ENCODE data around the gene TIAM1.

Gene TIAM1

DNA sequence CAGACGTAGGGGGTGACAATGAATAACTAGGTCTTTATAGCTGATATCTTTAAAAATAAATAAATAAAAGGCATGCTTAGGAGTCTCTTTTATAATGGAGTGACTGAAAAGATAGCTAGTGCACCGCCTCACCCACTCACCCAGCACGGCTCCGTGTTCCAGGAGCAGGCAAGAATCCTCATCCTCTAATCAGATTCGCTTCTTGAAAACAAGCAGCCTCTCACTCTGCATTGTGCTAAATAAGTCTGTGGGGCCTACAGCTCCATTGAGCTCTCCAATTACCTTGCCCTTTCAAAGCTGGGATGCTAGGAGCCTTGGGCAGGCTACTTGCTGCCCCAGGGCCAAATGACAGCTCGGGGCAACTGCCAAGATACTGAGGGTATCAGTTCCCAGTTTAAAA lies 91.5 kb downstream of the TIAM1 start:
- Histone ChIP-seq H3K9ac (ENCODE audit: low read depth, low read length, poor library complexity) (no peak overlapping the region), H3K9me3 (replicated peaks in 1 of 2; ENCODE audit: control insufficient read depth in 2 of 2, insufficient read depth in 1 of 2, low read depth in 1 of 2, low read length in 2 of 2) (peaks cover 2 to 4% of the 10 kb centered on the region in 2 donors)

DNA sequence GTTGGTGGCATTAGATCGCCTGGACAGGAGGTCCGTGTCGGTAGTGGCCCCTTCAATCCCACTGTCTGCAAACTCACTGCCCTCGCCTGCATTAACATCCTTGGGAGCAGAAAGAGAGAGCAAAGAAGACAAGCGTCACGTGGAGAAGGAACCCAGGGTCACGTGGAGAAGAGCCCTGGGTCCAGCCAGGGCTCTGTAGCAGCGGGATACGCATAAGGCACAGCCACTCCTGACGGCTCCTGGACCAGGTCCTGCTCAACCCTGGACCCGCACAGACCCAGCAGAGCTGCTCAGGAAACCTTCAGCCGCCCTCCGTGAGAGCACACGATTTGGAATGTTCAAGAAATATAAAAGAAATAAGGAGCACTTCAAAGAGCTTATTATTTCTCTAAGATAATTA lies 92.0 kb downstream of the TIAM1 start:
- Histone ChIP-seq H3K4me1 (ENCODE audit: control insufficient read depth in 2 of 2, insufficient read depth in 1 of 2, low read depth in 1 of 2, low read length in 2 of 2) (peaks cover 7 to 39% of the 10 kb centered on the region in 2 donors), H3K9me3 (replicated peaks in 1 of 2; ENCODE audit: control insufficient read depth in 2 of 2, insufficient read depth in 1 of 2, low read depth in 1 of 2, low read length in 2 of 2) (peaks cover 2 to 4% of the 10 kb centered on the region in 2 donors), H4K8ac (ENCODE audit: low read depth, low read length) (no peak overlapping the region), H3K4me2 (ENCODE audit: insufficient read depth, low read length, poor library complexity, severe bottlenecking) (no peak overlapping the region), H3K14ac (ENCODE audit: low read length) (peak overlapping the region; percentile 56), H3K27me3 (ENCODE audit: control insufficient read depth in 3 of 3, insufficient read depth in 3 of 3, low read depth in 1 of 3, low read length in 3 of 3) (no peaks in the 10 kb centered on the region), H3K27ac (replicated peaks; ENCODE audit: low read length) (peak overlapping the region; percentile 54), H3K9ac (ENCODE audit: low read depth, low read length, poor library complexity) (peak overlapping the region; percentile 77), H2BK15ac (ENCODE audit: low read length) (peak overlapping the region; percentile 71), H2AK5ac (ENCODE audit: low read depth, low read length) (peak overlapping the region; percentile 97), H3K23ac (ENCODE audit: low read depth, low read length, poor library complexity) (peak overlapping the region; percentile 3), H3K18ac (ENCODE audit: low read length) (peak overlapping the region; percentile 95), H4K91ac (ENCODE audit: low read depth, low read length, poor library complexity) (peak overlapping the region; percentile 83), H2AFZ (ENCODE audit: low read length) (no peak overlapping the region), H2BK5ac (ENCODE audit: low read length) (peak overlapping the region; percentile 89), H3K4me3 (ENCODE audit: low read length in 2 of 2) (no peak overlapping the region), H3K36me3 (replicated peaks in 1 of 2; ENCODE audit: control insufficient read depth in 2 of 2, insufficient read depth in 2 of 2, low read length in 2 of 2) (peaks cover 5 to 32% of the 10 kb centered on the region in 2 donors), H2BK12ac (ENCODE audit: low read length) (peak overlapping the region; percentile 93), H3K4ac (ENCODE audit: low read length) (no peak overlapping the region), H2BK120ac (ENCODE audit: low read depth, low read length) (peak overlapping the region; percentile 78), H3K79me1 (ENCODE audit: low read depth, low read length) (peaks cover 6% of the 10 kb centered on the region)
- no peak for DNase-seq (ENCODE audit: low spot score)
- no CpG with 5 or more reads among the region's 14 CpGs for WGBS, 2 donors (ENCODE audit: extremely low coverage in 2 of 2, insufficient read length in 2 of 2, insufficient replicate concordance in 1 of 2)

More for the DNA sequence above, 91.5 kb downstream of the TIAM1 start:
- Histone ChIP-seq H3K23ac (ENCODE audit: low read depth, low read length, poor library complexity) (no peak overlapping the region), H3K36me3 (replicated peaks in 1 of 2; ENCODE audit: control insufficient read depth in 2 of 2, insufficient read depth in 2 of 2, low read length in 2 of 2) (peaks cover 5 to 32% of the 10 kb centered on the region in 2 donors), H2BK5ac (ENCODE audit: low read length) (no peak overlapping the region), H2BK120ac (ENCODE audit: low read depth, low read length) (no peak overlapping the region), H3K4me3 (ENCODE audit: low read length in 2 of 2) (no peak overlapping the region), H2AK5ac (ENCODE audit: low read depth, low read length) (no peak overlapping the region), H3K4me1 (ENCODE audit: control insufficient read depth in 2 of 2, insufficient read depth in 1 of 2, low read depth in 1 of 2, low read length in 2 of 2) (peaks cover 7 to 43% of the 10 kb centered on the region in 2 donors), H3K27me3 (ENCODE audit: control insufficient read depth in 3 of 3, insufficient read depth in 3 of 3, low read depth in 1 of 3, low read length in 3 of 3) (no peaks in the 10 kb centered on the region), H3K79me1 (ENCODE audit: low read depth, low read length) (peaks cover 6% of the 10 kb centered on the region), H3K4me2 (ENCODE audit: insufficient read depth, low read length, poor library complexity, severe bottlenecking) (no peak overlapping the region), H4K8ac (ENCODE audit: low read depth, low read length) (no peak overlapping the region), H3K14ac (ENCODE audit: low read length) (no peak overlapping the region), H3K27ac (replicated peaks; ENCODE audit: low read length) (peak overlapping the region; percentile 54), H2BK15ac (ENCODE audit: low read length) (no peak overlapping the region), H3K18ac (ENCODE audit: low read length) (no peak overlapping the region), H4K91ac (ENCODE audit: low read depth, low read length, poor library complexity) (no peak overlapping the region), H2AFZ (ENCODE audit: low read length) (no peak overlapping the region), H2BK12ac (ENCODE audit: low read length) (no peak overlapping the region), H3K4ac (ENCODE audit: low read length) (no peak overlapping the region)
- no CpG with 5 or more reads among the region's 6 CpGs for WGBS, 2 donors (ENCODE audit: extremely low coverage in 2 of 2, insufficient read length in 2 of 2, insufficient replicate concordance in 1 of 2)
- peak; percentile 21 for DNase-seq (ENCODE audit: low spot score)

DNA sequence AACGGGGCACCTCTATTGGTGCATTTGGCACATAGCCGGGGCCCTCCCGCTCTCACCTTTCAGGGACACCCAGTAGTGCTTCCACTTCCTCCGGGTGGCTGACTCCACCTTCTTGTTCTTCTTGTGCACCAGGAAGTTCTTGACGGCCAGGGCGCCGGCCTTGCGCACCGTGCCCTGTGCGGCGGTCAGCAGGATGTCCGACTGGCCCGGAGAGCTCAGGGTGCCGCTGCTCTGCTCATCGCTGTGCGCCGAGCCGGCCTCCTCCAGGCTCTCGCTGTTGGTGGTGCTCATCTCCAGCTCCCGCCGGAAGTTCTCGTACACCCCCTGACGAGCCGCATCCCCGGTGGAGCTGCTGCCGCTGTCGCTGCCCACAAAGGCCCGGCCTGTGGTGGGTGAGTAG lies 92.4 kb downstream of the TIAM1 start:
- H4K8ac ChIP-seq (ENCODE audit: low read depth, low read length), result no peak overlapping the region
- no peak overlapping the region for H3K4me2 ChIP-seq (ENCODE audit: insufficient read depth, low read length, poor library complexity, severe bottlenecking)
- no peak for DNase-seq (ENCODE audit: low spot score)
- H3K9ac ChIP-seq (ENCODE audit: low read depth, low read length, poor library complexity), result peak overlapping the region; percentile 77
- H3K36me3 ChIP-seq (replicated peaks in 1 of 2; ENCODE audit: control insufficient read depth in 2 of 2, insufficient read depth in 2 of 2, low read length in 2 of 2), result peaks cover 5 to 32% of the 10 kb centered on the region in 2 donors
- no peak overlapping the region for H3K4me3 ChIP-seq (ENCODE audit: low read length in 2 of 2)
- H2AK5ac ChIP-seq (ENCODE audit: low read depth, low read length), result peak overlapping the region; percentile 97
- no peaks in the 10 kb centered on the region for H3K27me3 ChIP-seq (ENCODE audit: control insufficient read depth in 3 of 3, insufficient read depth in 3 of 3, low read depth in 1 of 3, low read length in 3 of 3)
- H2BK15ac ChIP-seq (ENCODE audit: low read length), result peak overlapping the region; percentile 71
- H4K91ac ChIP-seq (ENCODE audit: low read depth, low read length, poor library complexity), result peak overlapping the region; percentile 83
- peaks cover 7 to 37% of the 10 kb centered on the region in 2 donors for H3K4me1 ChIP-seq (ENCODE audit: control insufficient read depth in 2 of 2, insufficient read depth in 1 of 2, low read depth in 1 of 2, low read length in 2 of 2)
- peaks cover 6% of the 10 kb centered on the region for H3K79me1 ChIP-seq (ENCODE audit: low read depth, low read length)
- peak overlapping the region; percentile 56 for H3K14ac ChIP-seq (ENCODE audit: low read length)
- peak overlapping the region; percentile 93 for H2BK12ac ChIP-seq (ENCODE audit: low read length)
- WGBS, 2 donors (ENCODE audit: extremely low coverage in 2 of 2, insufficient read length in 2 of 2, insufficient replicate concordance in 1 of 2), result no CpG with 5 or more reads among the region's 28 CpGs
- no peak overlapping the region for H2AFZ ChIP-seq (ENCODE audit: low read length)
- peak overlapping the region; percentile 54 for H3K27ac ChIP-seq (replicated peaks; ENCODE audit: low read length)
- H2BK120ac ChIP-seq (ENCODE audit: low read depth, low read length), result peak overlapping the region; percentile 78
- H3K18ac ChIP-seq (ENCODE audit: low read length), result peak overlapping the region; percentile 95
- no peak overlapping the region for H3K4ac ChIP-seq (ENCODE audit: low read length)
- H3K23ac ChIP-seq (ENCODE audit: low read depth, low read length, poor library complexity), result peak overlapping the region; percentile 3
- peak overlapping the region; percentile 89 for H2BK5ac ChIP-seq (ENCODE audit: low read length)
- peaks cover 2 to 4% of the 10 kb centered on the region in 2 donors for H3K9me3 ChIP-seq (replicated peaks in 1 of 2; ENCODE audit: control insufficient read depth in 2 of 2, insufficient read depth in 1 of 2, low read depth in 1 of 2, low read length in 2 of 2)

DNA sequence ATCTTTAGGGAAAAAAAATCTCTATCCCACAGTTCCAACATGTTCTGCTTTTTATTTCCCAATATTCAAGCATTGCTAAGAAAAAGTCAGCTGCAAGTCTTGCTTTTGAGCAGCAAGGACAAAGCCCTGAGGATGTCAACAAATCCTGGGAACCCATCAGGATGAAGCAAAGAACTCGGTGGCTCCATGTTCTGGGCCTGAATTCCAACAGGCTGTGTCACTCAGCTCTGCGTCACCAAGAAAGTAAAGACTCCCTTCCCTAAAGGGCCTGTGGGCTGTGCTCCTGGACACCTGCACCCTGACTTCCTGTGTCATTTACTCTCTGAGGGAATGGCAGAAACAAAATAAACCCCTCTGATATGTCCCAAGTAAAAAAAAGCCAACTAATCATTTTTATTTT lies 95.5 kb downstream of the TIAM1 start:
- no peak overlapping the region for H2BK120ac ChIP-seq (ENCODE audit: low read depth, low read length)
- H4K8ac ChIP-seq (ENCODE audit: low read depth, low read length), result no peak overlapping the region
- peaks cover 9 to 23% of the 10 kb centered on the region in 2 donors for H3K9me3 ChIP-seq (replicated peaks in 1 of 2; ENCODE audit: control insufficient read depth in 2 of 2, insufficient read depth in 1 of 2, low read depth in 1 of 2, low read length in 2 of 2)
- H3K27ac ChIP-seq (replicated peaks; ENCODE audit: low read length), result no peak overlapping the region
- H3K79me1 ChIP-seq (ENCODE audit: low read depth, low read length), result peaks cover 6% of the 10 kb centered on the region
- H2BK5ac ChIP-seq (ENCODE audit: low read length), result no peak overlapping the region
- H2AK5ac ChIP-seq (ENCODE audit: low read depth, low read length), result no peak overlapping the region
- no peak overlapping the region for H2AFZ ChIP-seq (ENCODE audit: low read length)
- no peak overlapping the region for H3K18ac ChIP-seq (ENCODE audit: low read length)
- no peak overlapping the region for H3K4me3 ChIP-seq (ENCODE audit: low read length in 2 of 2)
- H3K4me2 ChIP-seq (ENCODE audit: insufficient read depth, low read length, poor library complexity, severe bottlenecking), result no peak overlapping the region
- H4K91ac ChIP-seq (ENCODE audit: low read depth, low read length, poor library complexity), result no peak overlapping the region
- H3K4ac ChIP-seq (ENCODE audit: low read length), result no peak overlapping the region
- no CpG with 5 or more reads among the region's 2 CpGs for WGBS, 2 donors (ENCODE audit: extremely low coverage in 2 of 2, insufficient read length in 2 of 2, insufficient replicate concordance in 1 of 2)
- H3K27me3 ChIP-seq (ENCODE audit: control insufficient read depth in 3 of 3, insufficient read depth in 3 of 3, low read depth in 1 of 3, low read length in 3 of 3), result no peaks in the 10 kb centered on the region
- H3K9ac ChIP-seq (ENCODE audit: low read depth, low read length, poor library complexity), result no peak overlapping the region
- peaks cover 7 to 22% of the 10 kb centered on the region in 2 donors for H3K4me1 ChIP-seq (ENCODE audit: control insufficient read depth in 2 of 2, insufficient read depth in 1 of 2, low read depth in 1 of 2, low read length in 2 of 2)
- H2BK12ac ChIP-seq (ENCODE audit: low read length), result no peak overlapping the region
- H3K36me3 ChIP-seq (replicated peaks in 1 of 2; ENCODE audit: control insufficient read depth in 2 of 2, insufficient read depth in 2 of 2, low read length in 2 of 2), result peaks cover 18 to 59% of the 10 kb centered on the region in 2 donors
- no peak overlapping the region for H2BK15ac ChIP-seq (ENCODE audit: low read length)
- H3K14ac ChIP-seq (ENCODE audit: low read length), result no peak overlapping the region
- DNase-seq (ENCODE audit: low spot score), result no peak
- no peak overlapping the region for H3K23ac ChIP-seq (ENCODE audit: low read depth, low read length, poor library complexity)
